Measurements from ENCODE around the gene FKBP11. TPM values are rescaled to one million over a fixed set of nuclear protein-coding genes. Genes with fewer than 3 reads are reported as not detected.
A peak's percentile ranks its signal among the peaks of the same experiment; 100 is the strongest.

The FKBP11 gene
- total and polyA plus RNA-seq, 2 of the 13 experiments (the other 11 are each of a cell fraction or from before 2014, with no cell fraction given), result 15.5 to 19.4 TPM

- TF ChIP-seq UBTF (CRISPR knock-in tag; IDR thresholded peaks at IDR 0.05) (no peak), HMGXB4 (CRISPR knock-in tag; IDR thresholded peaks at IDR 0.05; ENCODE audit: borderline replicate concordance in 1 of 2, low read depth in 1 of 2) (no peak), ZNF276 (CRISPR knock-in tag; IDR thresholded peaks at IDR 0.05; ENCODE audit: low read depth) (no peak), MNT (IDR thresholded peaks at IDR 0.05) (0 out of 2 replicates have a peak, but pooled peaks have one; percentile 34), POGZ (CRISPR knock-in tag; IDR thresholded peaks at IDR 0.05) (no peak), ZBTB20 (CRISPR knock-in tag; IDR thresholded peaks at IDR 0.05; ENCODE audit: borderline replicate concordance, low read depth) (no peak), AGO2 (optimal IDR thresholded peaks at IDR 0.05; ENCODE audit: low read depth, low read length) (peak; percentile 84), PAXIP1 (CRISPR knock-in tag; conservative IDR thresholded peaks at IDR 0.05) (no peak), ZNF687 (CRISPR knock-in tag; IDR thresholded peaks at IDR 0.05) (peak; percentile 58), ZNF850 (CRISPR knock-in tag; conservative IDR thresholded peaks at IDR 0.05) (no peak)
Observed at GRCh38 chr12:48924617-48925303, 532 bp downstream of the FKBP11 start (continued).
